Ishikawa (cell line): ENCODE results near the gene HBS1L.

ENCODE experiments used
- CEBPB ChIP-seq: IDR thresholded peaks from 2 replicates; pipeline ENCODE4 v1.6.1; 2012
- CREB1 ChIP-seq: IDR thresholded peaks from 2 replicates; pipeline ENCODE4 v1.6.1; 2012; ENCODE audit warnings: low read depth
- EGR1 ChIP-seq: IDR thresholded peaks from 2 replicates; pipeline ENCODE4 v1.6.1; 2012
- EP300 ChIP-seq: IDR thresholded peaks from 2 replicates; pipeline ENCODE4 v1.6.1; 2012; ENCODE audit warnings: borderline replicate concordance
- FOXM1 ChIP-seq: IDR thresholded peaks from 2 replicates; pipeline ENCODE4 v1.6.1; 2012; ENCODE audit warnings: low read depth, borderline replicate concordance
- NFIC ChIP-seq: IDR thresholded peaks from 2 replicates; pipeline ENCODE4 v1.6.1; 2012
- RAD21 ChIP-seq: IDR thresholded peaks from 2 replicates; pipeline ENCODE4 v1.6.1; 2012; ENCODE audit warnings: low read depth
- TAF1 ChIP-seq: IDR thresholded peaks from 2 replicates; pipeline ENCODE4 v1.6.1; 2012; ENCODE audit warnings: low read depth, mild to moderate bottlenecking
- TCF12 ChIP-seq: IDR thresholded peaks from 2 replicates; pipeline ENCODE4 v1.6.1; 2012; ENCODE audit warnings: low read depth
- TEAD4 ChIP-seq: IDR thresholded peaks from 2 replicates; pipeline ENCODE4 v1.6.1; 2012
- YY1 ChIP-seq: IDR thresholded peaks from 2 replicates; pipeline ENCODE4 v1.6.1; 2012; ENCODE audit warnings: low read depth
- ZBTB7A ChIP-seq: IDR thresholded peaks from 2 replicates; pipeline ENCODE4 v1.6.1; 2012; ENCODE audit warnings: low read depth
- TF ChIP-seq, protein P1 (sequence below): IDR thresholded peaks from 2 replicates; pipeline ENCODE4 v1.6.1; 2012
- TF ChIP-seq, protein P2 (sequence below): IDR thresholded peaks from 2 replicates; pipeline ENCODE4 v1.6.1; 2012; ENCODE audit warnings: low read depth, mild to moderate bottlenecking
- TF ChIP-seq, protein P3 (sequence below): IDR thresholded peaks from 2 replicates; pipeline ENCODE4 v1.6.1; 2012

HBS1L gene

DNA sequence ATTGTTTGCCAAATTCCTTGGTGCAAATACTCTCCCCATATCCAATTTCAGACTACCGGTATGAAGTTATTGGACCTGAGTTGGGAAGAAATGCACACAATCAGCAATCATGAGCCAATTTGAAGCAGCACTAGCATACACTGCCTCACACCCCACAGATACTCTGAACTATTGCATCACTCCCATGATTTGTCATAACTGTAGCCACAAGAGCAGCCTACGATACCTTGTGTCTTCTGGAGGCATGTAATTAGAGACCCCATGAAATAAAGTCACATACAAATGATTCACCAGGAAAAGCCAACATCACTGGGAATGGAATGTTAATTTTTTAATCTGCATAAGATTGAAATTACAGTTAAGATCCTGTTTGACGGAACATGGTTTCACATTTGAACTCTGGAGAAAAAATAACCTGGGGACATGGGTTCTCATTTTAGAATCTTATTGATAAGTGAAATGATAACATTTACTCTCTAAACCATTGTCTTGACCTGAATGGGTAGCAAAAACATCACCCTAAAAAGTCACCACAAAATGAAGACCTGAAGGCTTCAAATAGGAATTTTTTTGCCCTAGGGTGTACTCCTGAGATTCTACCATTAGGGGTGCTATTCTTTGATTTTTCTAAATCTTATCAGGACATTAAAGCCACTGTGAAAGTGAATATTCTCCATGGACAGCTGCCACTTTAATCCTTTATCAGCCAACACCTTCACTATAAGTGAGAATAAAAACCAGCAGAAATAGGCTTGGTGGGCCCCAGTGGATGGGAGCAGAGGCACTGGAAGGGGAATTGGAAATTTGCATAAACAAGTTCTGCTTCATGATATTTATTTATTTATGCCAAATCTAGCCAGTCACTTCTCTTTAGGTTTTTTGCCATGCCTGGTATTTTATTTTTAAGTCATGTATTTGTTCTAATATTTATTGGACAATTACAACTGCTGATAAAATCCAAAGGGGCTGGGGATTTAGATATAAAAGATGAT lies 34.5 kb upstream of the HBS1L start:
- TF ChIP-seq TEAD4 (no peak), RAD21 (0 out of 2 replicates have a peak, but pooled peaks have one; percentile 26), CREB1 (no peak)

DNA sequence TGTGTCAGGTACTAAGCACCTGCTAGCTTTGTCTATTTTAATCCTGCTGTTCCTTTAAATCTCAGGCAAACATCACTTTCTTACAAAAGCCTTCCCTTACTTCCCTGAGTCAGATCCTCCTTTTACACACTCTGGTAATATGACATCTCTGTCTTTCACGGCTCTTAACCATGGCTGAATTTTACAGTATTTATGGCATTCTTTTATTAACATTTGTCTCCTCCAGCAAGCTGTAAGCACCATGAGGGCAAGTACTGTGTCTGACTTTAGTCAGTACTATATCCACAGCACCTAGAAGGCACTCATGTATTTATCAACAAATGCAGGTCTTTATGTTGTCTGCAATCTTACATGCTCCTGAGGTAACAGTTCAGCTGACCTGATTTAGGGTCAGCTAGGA lies 33.7 kb upstream of the HBS1L start:
- no peak for TF ChIP-seq CREB1
- no peak for TF ChIP-seq TCF12
- TF ChIP-seq, protein P1, sequence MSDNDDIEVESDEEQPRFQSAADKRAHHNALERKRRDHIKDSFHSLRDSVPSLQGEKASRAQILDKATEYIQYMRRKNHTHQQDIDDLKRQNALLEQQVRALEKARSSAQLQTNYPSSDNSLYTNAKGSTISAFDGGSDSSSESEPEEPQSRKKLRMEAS = no peak

DNA sequence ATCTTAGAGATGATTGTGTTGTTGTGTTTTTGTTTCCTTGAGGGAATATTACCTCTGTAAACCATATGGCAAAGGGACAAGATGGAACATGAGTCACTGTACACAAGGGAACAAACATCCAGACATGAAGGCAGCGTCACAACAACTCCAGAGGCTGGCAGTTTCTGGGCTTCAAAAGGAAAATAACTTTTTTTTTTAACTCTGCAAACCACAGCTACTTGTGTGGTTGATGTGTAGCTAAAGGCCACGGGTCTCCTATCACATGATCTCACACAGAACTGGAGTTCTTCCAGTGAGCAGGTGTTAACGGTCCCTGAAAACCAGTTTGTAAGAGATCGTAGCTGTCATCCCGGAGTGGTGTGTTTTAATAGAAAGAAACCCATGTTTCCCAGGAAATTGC lies 33.2 kb upstream of the HBS1L start:
- TF ChIP-seq, protein P2, sequence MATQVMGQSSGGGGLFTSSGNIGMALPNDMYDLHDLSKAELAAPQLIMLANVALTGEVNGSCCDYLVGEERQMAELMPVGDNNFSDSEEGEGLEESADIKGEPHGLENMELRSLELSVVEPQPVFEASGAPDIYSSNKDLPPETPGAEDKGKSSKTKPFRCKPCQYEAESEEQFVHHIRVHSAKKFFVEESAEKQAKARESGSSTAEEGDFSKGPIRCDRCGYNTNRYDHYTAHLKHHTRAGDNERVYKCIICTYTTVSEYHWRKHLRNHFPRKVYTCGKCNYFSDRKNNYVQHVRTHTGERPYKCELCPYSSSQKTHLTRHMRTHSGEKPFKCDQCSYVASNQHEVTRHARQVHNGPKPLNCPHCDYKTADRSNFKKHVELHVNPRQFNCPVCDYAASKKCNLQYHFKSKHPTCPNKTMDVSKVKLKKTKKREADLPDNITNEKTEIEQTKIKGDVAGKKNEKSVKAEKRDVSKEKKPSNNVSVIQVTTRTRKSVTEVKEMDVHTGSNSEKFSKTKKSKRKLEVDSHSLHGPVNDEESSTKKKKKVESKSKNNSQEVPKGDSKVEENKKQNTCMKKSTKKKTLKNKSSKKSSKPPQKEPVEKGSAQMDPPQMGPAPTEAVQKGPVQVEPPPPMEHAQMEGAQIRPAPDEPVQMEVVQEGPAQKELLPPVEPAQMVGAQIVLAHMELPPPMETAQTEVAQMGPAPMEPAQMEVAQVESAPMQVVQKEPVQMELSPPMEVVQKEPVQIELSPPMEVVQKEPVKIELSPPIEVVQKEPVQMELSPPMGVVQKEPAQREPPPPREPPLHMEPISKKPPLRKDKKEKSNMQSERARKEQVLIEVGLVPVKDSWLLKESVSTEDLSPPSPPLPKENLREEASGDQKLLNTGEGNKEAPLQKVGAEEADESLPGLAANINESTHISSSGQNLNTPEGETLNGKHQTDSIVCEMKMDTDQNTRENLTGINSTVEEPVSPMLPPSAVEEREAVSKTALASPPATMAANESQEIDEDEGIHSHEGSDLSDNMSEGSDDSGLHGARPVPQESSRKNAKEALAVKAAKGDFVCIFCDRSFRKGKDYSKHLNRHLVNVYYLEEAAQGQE = no peak
- TF ChIP-seq TCF12 (no peak), YY1 (no peak), TAF1 (no peak), TEAD4 (no peak), EP300 (no peak), RAD21 (no peak), EGR1 (no peak), CREB1 (no peak), NFIC (no peak), FOXM1 (no peak), CEBPB (no peak), ZBTB7A (no peak)
- TF ChIP-seq, protein P3, sequence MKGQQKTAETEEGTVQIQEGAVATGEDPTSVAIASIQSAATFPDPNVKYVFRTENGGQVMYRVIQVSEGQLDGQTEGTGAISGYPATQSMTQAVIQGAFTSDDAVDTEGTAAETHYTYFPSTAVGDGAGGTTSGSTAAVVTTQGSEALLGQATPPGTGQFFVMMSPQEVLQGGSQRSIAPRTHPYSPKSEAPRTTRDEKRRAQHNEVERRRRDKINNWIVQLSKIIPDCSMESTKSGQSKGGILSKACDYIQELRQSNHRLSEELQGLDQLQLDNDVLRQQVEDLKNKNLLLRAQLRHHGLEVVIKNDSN = no peak
- TF ChIP-seq, protein P1 = no peak

DNA sequence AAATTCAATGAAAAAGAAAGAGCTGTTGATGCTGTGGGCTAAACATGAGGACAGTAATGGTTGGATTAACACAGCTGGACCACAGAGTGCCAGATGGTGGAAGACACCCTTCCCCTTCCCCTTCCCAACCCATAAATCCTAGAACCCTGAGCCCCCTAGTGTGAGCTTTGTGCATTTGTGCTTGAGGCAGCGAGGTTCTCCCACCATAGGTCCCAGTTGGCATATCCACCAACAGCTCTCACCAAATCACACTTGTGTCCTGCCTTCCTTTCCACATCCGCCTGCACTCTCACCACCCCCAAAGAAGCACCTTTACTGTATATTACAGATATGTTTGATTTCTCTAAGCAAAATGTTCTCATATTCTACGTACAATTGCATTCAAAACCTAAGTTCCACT lies 32.8 kb upstream of the HBS1L start:
- TF ChIP-seq TCF12 (no peak), EP300 (no peak), EGR1 (no peak), NFIC (no peak), ZBTB7A (no peak), TAF1 (no peak), RAD21 (no peak), TEAD4 (no peak), YY1 (no peak), CREB1 (no peak), CEBPB (no peak), FOXM1 (no peak)
- TF ChIP-seq, protein P1 = no peak
- TF ChIP-seq, protein P2 = no peak
- TF ChIP-seq, protein P3 = no peak

DNA sequence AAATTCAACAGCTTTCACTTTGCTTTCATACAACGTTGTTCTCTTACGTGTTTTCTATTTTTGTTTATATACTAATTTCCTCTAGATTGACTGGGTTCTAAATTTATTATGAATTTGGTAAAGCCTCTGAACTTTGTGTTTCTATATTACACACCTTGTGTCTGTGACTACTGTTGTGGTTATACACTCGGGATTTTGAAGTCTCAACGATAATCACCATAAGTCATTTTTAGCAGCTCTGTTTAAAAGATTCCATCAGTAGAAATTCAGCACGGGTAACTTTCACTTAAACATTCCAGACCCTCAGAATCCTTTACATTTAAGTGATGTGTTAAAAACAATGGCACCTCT lies 31.8 kb upstream of the HBS1L start:
- TF ChIP-seq NFIC (no peak), FOXM1 (no peak), ZBTB7A (no peak), RAD21 (no peak), TCF12 (no peak), CEBPB (no peak), EGR1 (no peak), CREB1 (no peak), YY1 (no peak)
- TF ChIP-seq, protein P2 = no peak
